GM18502 (cell line): ENCODE data around the gene CASP10.
A peak's percentile ranks its signal among the peaks of the same experiment; 100 is the strongest.
"Not testable (repeated sequence)": the region's sequence is repeated elsewhere in the genome, so short reads cannot be mapped to it uniquely, and the experiment has no call there.

Experiments used
- ATAC-seq: cut with Tn5 transposase; IDR thresholded peaks from one replicate; pipeline ENCODE4 v1.9.1; 2021; ENCODE audit warnings: mild to moderate bottlenecking; ENCODE audit not compliant: unreplicated experiment, poor library complexity

The CASP10 gene

GRCh38 chr2:201228271-201228911, 45.5 kb downstream of the CASP10 start:
- ATAC-seq, result no peak

DNA sequence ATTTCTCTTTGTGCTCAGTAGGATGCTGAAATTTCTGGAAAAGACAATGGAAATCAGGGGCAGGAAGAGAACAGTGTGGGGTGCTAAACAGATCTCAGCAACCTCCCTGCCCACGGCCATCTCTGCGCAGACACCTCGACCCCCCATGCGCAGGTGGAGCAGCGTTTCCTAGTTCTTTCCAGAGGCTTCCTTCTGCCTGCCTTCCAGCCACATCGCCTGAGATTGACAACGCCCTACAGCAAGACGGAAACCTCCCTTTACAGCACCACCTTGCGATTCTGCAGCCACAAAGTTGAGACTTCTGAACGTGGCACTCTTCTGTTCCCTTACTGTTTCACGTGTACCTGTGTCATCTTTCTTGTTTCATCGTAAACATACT, 46.0 kb downstream of the CASP10 start:
- ATAC-seq, result no peak

- ATAC-seq, result peak; percentile 51
Observed at GRCh38 chr2:201231781-201232466, 49.0 kb downstream of the CASP10 start.

- ATAC-seq, result no peak
Observed at GRCh38 chr2:201232467-201232815, 49.5 kb downstream of the CASP10 start.

DNA sequence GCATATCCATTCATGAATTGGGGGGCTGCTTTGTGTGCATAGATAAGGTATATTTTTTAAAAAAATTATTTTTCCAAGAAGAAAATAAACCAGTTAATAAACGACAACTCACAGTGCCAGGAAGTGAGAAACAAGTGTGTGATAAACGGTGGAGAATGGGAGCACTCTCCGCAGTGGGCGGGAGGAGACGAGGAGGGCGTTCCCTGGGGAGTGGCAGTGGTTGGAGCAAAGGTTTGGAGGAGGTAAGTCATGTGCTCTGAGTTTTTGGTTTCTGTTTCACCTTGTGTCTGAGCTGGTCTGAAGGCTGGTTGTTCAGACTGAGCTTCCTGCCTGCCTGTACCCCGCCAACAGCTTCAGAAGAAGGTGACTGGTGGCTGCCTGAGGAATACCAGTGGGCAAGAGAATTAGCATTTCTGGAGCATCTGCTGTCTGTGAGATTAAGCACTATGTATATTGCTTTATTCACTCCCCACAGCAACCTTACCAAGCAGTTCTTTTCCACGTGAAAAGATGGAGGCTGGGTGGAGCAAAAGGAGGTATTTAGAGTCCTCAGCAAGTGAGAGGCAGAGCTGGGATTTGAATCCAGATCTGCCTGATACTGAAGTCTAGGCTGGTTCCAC, 50.4 kb downstream of the CASP10 start:
- ATAC-seq, result peak; percentile 89

DNA sequence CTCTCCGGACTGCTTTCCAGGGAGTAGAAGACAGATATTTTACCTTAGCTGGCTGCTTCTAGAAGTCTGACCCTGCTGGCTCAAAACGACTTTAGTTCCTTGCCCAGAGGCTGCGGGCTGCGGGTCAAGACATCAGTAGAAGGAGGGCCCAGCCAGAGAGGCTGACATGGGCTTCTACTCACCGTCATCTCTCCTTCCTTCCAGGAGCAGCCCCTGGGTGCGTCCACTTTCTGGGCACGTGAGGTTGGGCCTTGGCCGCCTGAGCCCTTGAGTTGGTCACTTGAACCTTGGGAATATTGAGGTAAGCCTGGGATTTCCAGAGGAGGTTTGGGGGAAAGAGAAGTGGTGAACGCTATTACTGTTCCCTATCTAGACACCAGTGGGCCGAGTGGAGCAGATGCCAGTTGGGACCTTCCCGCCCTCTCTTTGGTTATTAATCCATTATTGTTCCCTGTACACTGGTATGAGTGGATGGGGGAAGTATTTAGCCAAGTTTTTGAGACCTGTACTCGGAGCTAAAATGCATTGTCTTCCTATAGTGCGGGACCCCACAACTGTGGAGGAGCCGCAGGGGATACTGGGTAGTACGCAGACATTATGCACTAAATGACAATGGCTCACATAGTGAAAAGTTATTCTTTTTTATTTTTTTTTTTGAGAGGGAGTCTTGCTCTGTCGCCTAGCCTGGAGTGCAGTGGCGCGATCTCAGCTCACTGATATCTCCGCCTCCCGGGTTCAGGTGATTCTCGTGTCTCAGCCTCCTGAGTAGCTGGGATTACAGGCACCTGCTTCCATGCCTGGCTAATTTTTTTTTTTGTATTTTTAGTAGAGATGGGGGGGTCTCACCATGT, 51.1 kb downstream of the CASP10 start:
- ATAC-seq, result peak; percentile 30

- no peak for ATAC-seq
Observed at GRCh38 chr2:201234663-201235135, 51.8 kb downstream of the CASP10 start.

DNA sequence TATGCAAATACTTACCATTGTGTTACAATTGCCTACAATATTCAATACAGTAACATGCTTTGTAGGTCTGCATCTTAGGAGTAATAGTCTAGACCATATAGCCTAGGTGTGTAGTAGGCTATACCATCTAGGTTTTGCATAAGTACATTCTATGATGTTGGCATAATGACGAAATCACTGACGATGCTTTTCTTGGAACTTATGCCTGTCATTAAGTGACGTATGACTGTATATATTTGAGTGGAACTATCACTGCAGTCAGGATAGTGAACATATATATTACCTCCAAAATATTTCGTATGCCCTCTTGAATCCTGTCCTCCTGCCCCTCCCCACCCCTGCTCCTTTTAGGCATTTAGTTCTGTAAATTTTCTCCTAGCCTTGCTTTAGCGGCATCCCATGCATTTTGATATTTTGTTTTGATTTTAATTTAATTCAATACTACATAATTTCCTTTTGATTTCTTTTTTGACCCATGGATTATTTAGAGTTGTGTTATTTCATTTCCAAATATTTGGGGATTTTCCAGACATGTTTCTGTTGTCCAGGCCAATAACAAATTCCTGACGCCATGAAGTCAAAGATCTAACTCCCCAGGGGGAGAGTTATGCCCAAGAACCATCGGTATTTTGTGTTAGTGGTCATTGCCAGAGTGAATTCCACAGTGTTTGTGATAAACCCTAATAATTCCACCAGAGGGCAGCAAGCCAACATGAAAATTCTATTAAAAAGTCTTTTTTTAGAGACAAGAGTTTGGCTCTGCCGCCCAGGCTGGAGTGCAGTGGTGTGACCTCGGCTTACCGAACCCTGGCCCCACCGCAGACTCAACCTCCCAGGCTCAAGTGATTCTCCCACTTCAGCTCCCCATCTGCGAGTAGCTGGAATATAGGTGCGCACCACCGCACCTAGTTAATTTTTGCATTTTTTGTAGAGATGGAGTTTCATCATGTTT, 53.2 kb downstream of the CASP10 start:
- ATAC-seq, result no peak

DNA sequence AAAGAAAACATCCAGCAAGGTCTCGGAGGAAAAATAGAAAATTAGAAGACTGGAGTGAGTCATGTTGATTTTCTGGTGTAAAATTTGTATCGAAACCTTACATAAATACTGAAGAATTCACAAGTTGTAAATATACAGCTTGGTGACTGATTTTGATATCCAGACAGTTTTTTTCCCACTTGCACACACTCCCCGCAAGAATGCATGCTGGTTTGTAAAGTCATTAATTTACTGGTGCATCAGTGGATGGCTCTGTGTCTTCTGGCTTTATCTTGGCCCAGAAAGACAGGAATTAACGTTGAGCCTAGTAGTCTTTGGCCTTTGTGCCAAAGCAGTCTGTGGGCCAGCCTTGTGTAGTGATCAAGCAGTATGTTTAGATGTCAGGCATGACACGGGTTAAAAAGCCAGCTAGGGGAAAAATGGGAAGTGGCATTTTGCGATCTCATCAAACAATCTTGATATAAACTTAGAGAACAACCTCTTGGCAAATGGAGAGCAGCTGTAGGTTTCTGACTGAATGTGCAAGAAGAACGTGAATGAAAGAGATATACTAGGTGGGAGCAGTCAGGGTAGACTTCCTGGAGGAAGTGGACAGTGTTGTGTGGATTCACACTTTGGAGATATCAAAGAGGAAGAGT, 54.7 kb downstream of the CASP10 start:
- ATAC-seq, result no peak

DNA sequence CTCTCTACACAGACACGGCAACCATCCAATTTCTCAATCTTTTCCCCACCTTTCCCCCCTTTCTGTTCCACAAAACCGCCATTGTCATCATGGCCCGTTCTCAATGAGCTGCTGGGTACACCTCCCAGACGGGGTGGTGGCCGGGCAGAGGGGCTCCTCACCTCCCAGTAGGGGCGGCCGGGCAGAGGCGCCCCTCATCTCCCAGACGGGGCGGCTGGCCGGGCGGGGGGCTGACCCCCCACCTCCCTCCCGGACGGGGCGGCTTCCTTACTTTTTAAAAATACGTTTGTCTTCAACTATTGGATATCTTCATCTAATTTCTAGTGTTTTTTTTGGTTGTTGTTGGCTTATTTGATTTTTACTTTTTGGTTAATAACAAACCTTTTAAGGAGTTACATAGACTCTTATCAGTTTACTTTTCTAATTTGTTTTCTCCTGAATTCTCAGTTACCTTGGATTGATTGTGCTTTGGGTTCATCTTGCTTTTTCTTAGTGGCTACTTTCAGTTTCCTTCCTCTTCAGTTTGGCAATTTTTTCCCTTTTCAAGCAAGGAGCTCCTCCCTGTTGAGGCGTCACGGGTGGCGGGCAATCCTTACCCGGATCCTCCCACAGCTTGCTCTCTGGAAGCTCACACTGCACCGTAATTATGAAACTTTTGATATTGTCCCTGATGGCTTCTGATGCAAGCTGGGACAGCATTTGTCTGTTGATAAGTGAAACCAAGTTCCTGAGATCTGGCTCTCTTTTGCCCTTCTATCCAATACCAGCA, 56.4 kb downstream of the CASP10 start:
- not testable (repeated sequence) for ATAC-seq

DNA sequence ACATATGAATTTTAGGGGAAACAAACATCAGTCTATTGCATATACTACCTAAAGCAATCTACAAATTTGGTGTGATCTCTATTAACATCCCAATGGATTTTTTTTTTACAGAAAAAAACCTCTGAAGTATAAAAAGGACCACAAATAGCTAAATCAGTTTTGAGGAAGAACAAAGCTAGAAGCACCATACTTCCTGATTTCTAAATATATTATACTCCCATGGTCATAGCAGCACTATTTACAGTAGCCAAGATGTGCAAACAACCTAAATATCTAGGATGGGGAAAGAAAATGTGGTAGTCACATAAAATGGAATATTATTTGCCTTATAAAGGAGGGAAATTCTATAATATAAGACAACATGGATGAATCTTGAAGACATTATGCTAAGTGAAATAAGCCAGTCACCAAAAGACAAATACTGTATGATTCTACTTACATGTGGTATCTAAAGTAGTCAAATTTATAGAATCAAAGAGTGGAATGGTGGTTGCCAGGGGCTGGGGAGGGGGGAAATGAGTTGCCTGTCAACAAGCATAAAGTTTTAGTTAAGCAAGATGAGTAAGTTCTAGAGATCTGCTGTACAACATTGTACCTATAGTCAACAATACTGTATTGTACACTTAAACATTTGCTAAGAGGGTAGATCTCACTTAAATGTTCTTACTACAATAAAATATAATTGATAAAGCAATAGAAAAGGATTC, 59.8 kb downstream of the CASP10 start:
- no peak for ATAC-seq

DNA sequence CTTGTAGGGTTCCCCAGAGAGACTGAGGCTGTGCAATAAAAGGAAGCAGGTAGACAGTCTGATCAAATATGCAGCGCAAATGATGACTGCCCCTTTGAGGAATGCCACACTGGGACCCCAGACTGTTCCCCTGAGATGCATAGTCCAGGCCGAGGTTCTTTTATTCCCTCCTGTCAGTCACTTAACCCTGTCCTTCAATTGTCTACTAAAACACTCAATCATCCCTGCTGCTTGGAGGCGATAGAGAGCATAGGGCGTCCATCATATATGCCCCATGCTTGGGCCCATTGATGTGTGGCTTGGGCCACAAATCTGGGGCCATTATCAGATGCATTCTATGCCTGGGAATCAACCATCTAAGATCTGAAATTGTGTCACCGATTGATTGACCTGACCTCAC, 61.9 kb downstream of the CASP10 start:
- no peak for ATAC-seq

DNA sequence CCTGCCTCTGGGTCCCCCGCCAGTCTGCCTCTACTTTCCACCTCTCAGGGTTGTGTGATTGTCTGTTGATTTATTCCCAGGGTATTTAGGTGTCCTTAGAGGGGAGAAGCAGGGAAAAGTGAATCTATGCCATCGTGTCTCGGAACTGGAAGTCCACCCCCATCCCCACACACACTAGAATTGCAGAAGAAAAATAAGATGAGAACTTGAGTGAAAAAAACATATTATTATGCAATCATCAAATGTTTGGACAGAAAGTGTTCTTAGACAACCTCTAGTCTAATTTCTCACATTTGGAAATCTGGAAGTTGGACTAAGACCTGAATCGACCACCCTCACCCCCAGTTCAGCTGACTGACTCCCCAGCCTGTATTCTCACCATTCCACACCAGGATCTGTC, 63.3 kb downstream of the CASP10 start:
- no peak for ATAC-seq

GRCh38 chr2:201248288-201248844, 65.4 kb downstream of the CASP10 start:
- no peak for ATAC-seq

GRCh38 chr2:201249889-201250288, 66.9 kb downstream of the CASP10 start:
- no peak for ATAC-seq

DNA sequence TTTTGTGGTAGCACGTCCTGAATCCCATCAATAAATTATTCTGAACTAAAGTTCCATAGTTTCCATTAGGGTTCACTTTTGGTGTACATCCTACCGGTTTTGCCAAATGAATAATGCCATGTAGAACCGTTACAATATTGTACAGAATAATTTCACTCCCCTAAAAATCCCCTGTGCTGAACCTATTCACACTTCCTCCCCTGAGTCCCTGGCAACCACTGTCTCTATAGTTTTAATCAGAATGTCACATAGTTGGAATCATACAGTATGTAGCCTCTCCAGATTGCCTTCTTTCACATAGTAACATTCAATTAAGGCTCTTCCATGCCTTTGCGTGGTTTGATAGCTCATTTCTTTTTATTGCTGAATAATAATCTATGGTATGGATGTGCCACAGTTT, 67.8 kb downstream of the CASP10 start:
- no peak for ATAC-seq

DNA sequence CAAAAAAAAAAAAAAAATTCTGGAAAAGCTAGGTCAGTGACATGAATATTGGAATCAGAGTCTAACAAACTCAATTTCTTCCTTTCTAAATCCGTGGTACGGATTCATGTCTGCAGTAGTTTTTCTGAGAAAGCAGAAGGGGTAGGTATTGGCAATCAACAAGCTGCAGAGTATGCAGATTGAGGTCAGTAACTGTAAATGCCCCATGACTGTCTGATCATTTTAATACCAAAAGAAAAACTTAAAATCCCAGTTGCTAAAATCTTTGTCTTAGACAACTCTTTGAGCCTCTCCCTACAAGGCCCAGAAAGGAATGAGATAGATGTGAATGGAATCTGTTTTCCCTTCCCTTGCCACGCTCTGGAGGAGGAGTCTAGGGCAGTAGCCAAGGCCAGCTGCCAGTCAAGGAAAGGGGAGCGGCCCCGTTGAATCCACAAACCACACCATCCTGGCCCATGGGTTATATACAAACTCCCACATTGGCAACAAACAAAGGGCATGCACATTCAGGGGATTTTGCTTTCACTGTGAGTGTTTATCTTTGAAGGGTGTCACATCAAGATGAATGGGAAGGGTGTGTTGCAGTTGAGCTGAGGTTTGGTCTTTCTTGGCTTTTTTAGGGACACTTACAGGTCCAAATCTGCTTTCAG, 71.3 kb downstream of the CASP10 start:
- ATAC-seq, result no peak
